Measurements from ENCODE around the gene SNRPD3. TPM values are rescaled to one million over a fixed set of nuclear protein-coding genes. Genes with fewer than 3 reads are reported as not detected.

SNRPD3 gene
- total RNA-seq, 2 donors from 2014 or later = 71.4 to 142 TPM

- Histone ChIP-seq H3K9me3 (no peaks in the 10 kb centered on the region), H3K27ac (no peak overlapping the region), H3K4me3 (no peak overlapping the region), H3K4me1 (no peaks in the 10 kb centered on the region), H3K9ac (ENCODE audit: low read depth in 2 of 2, low read length in 2 of 2) (no peak overlapping the region), H3K27me3 (no peaks in the 10 kb centered on the region), H3K36me3 (peaks cover 11% of the 10 kb centered on the region)
- no peak for DNase-seq
- intact Hi-C loops (cut with DNase I) = no loop called here
- TF ChIP-seq, protein P1, sequence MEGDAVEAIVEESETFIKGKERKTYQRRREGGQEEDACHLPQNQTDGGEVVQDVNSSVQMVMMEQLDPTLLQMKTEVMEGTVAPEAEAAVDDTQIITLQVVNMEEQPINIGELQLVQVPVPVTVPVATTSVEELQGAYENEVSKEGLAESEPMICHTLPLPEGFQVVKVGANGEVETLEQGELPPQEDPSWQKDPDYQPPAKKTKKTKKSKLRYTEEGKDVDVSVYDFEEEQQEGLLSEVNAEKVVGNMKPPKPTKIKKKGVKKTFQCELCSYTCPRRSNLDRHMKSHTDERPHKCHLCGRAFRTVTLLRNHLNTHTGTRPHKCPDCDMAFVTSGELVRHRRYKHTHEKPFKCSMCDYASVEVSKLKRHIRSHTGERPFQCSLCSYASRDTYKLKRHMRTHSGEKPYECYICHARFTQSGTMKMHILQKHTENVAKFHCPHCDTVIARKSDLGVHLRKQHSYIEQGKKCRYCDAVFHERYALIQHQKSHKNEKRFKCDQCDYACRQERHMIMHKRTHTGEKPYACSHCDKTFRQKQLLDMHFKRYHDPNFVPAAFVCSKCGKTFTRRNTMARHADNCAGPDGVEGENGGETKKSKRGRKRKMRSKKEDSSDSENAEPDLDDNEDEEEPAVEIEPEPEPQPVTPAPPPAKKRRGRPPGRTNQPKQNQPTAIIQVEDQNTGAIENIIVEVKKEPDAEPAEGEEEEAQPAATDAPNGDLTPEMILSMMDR (IDR thresholded peaks at IDR 0.05) = no peak
These were observed 9.3 kb downstream of the SNRPD3 start for GRCh38 chr22:24565077-24565476.

DNA sequence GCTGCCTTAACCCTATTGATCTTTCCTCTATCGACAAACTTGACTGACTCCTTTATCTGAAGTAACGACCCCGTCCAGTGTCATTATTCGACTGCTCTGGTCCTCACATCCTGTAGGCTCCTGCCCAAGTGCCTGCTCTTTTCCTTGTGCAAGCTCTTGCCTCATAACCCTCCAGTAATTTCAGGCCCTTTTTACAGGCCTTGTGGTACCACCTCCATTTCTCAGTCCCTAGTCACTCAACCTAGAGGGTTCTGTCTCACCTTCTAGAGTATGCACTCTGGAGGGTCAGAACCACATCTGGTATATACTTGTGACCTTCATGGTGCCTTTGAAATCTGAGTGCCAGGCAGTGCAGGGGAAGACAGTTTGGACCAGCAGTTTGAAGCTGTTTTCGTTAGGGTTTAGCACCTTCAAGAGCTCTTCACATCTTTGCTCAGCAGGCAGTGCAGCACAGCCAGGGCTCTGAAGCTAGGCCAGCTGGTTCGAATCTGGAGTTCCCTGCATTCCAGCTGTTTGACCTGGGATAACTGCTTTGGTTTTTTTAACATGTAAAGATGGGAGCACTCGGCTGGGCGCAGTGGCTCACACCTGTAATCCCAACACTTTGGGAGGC is 11.2 kb downstream of the SNRPD3 start:
- Histone ChIP-seq H3K27ac (no peak overlapping the region), H3K4me3 (no peak overlapping the region), H3K27me3 (no peaks in the 10 kb centered on the region), H3K36me3 (peaks cover 5% of the 10 kb centered on the region), H3K9ac (ENCODE audit: low read depth in 2 of 2, low read length in 2 of 2) (no peak overlapping the region), H3K9me3 (no peaks in the 10 kb centered on the region), H3K4me1 (no peaks in the 10 kb centered on the region)
- intact Hi-C loops (cut with DNase I) = no loop called here
- TF ChIP-seq, protein P1 (IDR thresholded peaks at IDR 0.05) = no peak
- no peak for DNase-seq

- Histone ChIP-seq H3K4me1 (no peaks in the 10 kb centered on the region), H3K27ac (no peak overlapping the region), H3K9me3 (no peaks in the 10 kb centered on the region), H3K4me3 (no peak overlapping the region), H3K36me3 (peaks cover 5% of the 10 kb centered on the region), H3K9ac (ENCODE audit: low read depth in 2 of 2, low read length in 2 of 2) (no peak overlapping the region), H3K27me3 (no peaks in the 10 kb centered on the region)
- no peak for DNase-seq
- intact Hi-C loops (cut with DNase I) = no loop called here
- TF ChIP-seq, protein P1 (IDR thresholded peaks at IDR 0.05) = no peak
These were observed 11.9 kb downstream of the SNRPD3 start for GRCh38 chr22:24567668-24568067.

DNA sequence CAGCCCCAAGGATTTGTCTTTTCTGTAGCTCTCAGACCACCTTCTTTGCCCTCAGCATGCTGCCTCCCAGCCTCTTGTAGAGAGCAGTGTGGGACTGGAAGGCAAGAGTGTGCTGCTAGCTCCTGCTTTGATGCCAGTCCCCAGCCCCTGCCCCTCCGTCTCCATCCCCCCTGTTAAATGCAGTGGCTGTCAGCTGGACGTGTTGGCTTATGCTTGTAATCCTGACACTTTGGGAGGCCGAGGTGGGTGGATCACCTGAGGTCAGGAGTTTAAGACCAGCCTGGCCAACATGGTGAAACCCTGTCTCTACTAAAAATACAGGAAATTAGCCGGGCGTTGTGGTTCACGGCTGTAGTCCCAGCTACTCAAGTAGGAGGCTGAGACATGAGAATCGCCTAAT is 15.5 kb downstream of the SNRPD3 start:
- H3K27me3 ChIP-seq = no peaks in the 10 kb centered on the region
- peaks cover 14% of the 10 kb centered on the region for H3K36me3 ChIP-seq
- intact Hi-C loops (cut with DNase I) = no loop called here
- no peak overlapping the region for H3K9ac ChIP-seq (ENCODE audit: low read depth in 2 of 2, low read length in 2 of 2)
- H3K4me1 ChIP-seq = no peaks in the 10 kb centered on the region
- no peak for DNase-seq
- no peak overlapping the region for H3K27ac ChIP-seq
- H3K9me3 ChIP-seq = no peaks in the 10 kb centered on the region
- no peak overlapping the region for H3K4me3 ChIP-seq
- TF ChIP-seq, protein P1 (IDR thresholded peaks at IDR 0.05) = no peak

DNA sequence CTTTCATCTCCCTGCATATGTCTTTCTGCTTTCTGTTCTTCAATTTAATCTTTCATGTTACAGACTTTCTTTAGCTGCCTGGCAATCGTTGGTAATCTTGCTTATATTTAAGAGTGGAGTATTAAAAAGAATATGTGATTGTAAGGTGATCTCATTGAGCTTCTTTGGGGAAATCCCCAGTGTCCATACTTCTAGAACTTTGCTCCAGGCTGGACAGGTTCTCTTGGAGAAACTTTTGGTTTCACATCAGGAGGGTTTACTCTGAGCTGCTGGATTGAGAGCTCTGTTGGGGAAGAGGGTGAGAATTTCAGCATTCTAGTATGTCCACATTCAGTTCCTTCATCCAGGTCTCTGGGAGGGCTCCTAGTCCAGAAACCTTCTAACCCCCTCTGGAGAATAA is 21.0 kb downstream of the SNRPD3 start:
- TF ChIP-seq, protein P1 (IDR thresholded peaks at IDR 0.05) = no peak
- Histone ChIP-seq H3K27ac (peak overlapping the region; percentile 32), H3K4me1 (peaks cover 4% of the 10 kb centered on the region), H3K27me3 (no peaks in the 10 kb centered on the region), H3K4me3 (no peak overlapping the region), H3K9me3 (no peaks in the 10 kb centered on the region), H3K9ac (ENCODE audit: low read depth in 2 of 2, low read length in 2 of 2) (no peak overlapping the region), H3K36me3 (peaks cover 9% of the 10 kb centered on the region)
- DNase-seq = no peak
- intact Hi-C loops (cut with DNase I) = no loop called here

All from colonic mucosa (tissue), 4 donors.